Peyer's patch (tissue), 4 donors: ENCODE data around the gene ZIC5.

ENCODE experiments used
- POLR2A ChIP-seq, 2 donors: fragments of 450-650 bp; IDR thresholded peaks; one replicate each; pipeline ENCODE4 v1.5.1; 2017; ENCODE audit warnings: antibody characterized with exemption in 2 of 2, mild to moderate bottlenecking in 2 of 2, moderate library complexity in 2 of 2
- TF ChIP-seq, protein P1 (sequence below), 6 experiments: fragments of 450-650 bp in 4 of 6; fragments of 200-600 bp in 2 of 6; sonication (generic) in 1 of 6; IDR thresholded peaks; one replicate each; pipeline ENCODE4 v1.5.1; 2017 to 2019; ENCODE audit warnings: antibody characterized with exemption in 6 of 6, mild to moderate bottlenecking in 3 of 6, moderate library complexity in 1 of 6

GRCh38 chr13:99959540-99960230 lies 11.9 kb downstream of the ZIC5 start:
- TF ChIP-seq POLR2A (IDR thresholded peaks at IDR 0.05): no peak
- TF ChIP-seq, protein P1, sequence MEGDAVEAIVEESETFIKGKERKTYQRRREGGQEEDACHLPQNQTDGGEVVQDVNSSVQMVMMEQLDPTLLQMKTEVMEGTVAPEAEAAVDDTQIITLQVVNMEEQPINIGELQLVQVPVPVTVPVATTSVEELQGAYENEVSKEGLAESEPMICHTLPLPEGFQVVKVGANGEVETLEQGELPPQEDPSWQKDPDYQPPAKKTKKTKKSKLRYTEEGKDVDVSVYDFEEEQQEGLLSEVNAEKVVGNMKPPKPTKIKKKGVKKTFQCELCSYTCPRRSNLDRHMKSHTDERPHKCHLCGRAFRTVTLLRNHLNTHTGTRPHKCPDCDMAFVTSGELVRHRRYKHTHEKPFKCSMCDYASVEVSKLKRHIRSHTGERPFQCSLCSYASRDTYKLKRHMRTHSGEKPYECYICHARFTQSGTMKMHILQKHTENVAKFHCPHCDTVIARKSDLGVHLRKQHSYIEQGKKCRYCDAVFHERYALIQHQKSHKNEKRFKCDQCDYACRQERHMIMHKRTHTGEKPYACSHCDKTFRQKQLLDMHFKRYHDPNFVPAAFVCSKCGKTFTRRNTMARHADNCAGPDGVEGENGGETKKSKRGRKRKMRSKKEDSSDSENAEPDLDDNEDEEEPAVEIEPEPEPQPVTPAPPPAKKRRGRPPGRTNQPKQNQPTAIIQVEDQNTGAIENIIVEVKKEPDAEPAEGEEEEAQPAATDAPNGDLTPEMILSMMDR (IDR thresholded peaks at IDR 0.05): no peak
